CD4-positive, alpha-beta T cell (primary cell): ENCODE results near the gene CABLES2. TPM values are rescaled to one million over a fixed set of nuclear protein-coding genes. Genes with fewer than 3 reads are reported as not detected.

Experiments used
- ATAC-seq: fragments of 200-7000 bp; cut with Tn5 transposase; one replicate; pipeline ENCODE4 v1.10.0; 2022; ENCODE audit warnings: mild to moderate bottlenecking; ENCODE audit not compliant: poor library complexity
- CTCF ChIA-PET: fragments of 350-600 bp; sonication (Branson Sonifier 250); formaldehyde crosslinking; loops from one replicate; lab custom pipeline; 2021; ENCODE audit warnings: antibody characterized with exemption, inconsistent platforms; lab: Charles Lee
- POLR2A ChIA-PET: fragments of 350-600 bp; sonication (Branson Sonifier 250); formaldehyde crosslinking; loops from one replicate; lab custom pipeline; 2021; ENCODE audit warnings: antibody characterized with exemption, inconsistent platforms; lab: Charles Lee
- DNase-seq, 14 experiments: peaks; one replicate each; pipeline ENCODE4 v3.0.0-alpha.2; 2013 to 2020; ENCODE audit warnings: mixed read lengths in 2 of 14
- H3K27ac ChIP-seq, 2 donors: one replicate each; pipeline versions ENCODE4 v1.5.1 to v1.7.0; 2013; ENCODE audit warnings: low read length in 2 of 2, low read depth in 1 of 2, mild to moderate bottlenecking in 1 of 2
- H3K27me3 ChIP-seq, 2 experiments: 1 replicate in 1 of 2; 2 replicates in 1 of 2; pipeline versions ENCODE4 v1.6.1 to v1.7.0; 2013; ENCODE audit warnings: low read length in 2 of 2, control low read depth in 1 of 2, mild to moderate bottlenecking in 1 of 2, moderate library complexity in 1 of 2; ENCODE audit not compliant: insufficient read depth in 2 of 2, control insufficient read depth in 1 of 2
- H3K36me3 ChIP-seq: one replicate; pipeline ENCODE4 v1.6.1; 2013; ENCODE audit warnings: low read length, control low read depth; ENCODE audit not compliant: insufficient read depth
- H3K4me1 ChIP-seq: one replicate; pipeline ENCODE4 v1.6.1; 2013; ENCODE audit warnings: low read length, control low read depth; ENCODE audit not compliant: insufficient read depth
- H3K4me3 ChIP-seq: one replicate; pipeline ENCODE4 v1.5.1; 2013; ENCODE audit warnings: mild to moderate bottlenecking, low read length, moderate library complexity
- H3K9me3 ChIP-seq, 2 experiments: 1 replicate in 1 of 2; 2 replicates in 1 of 2; pipeline versions ENCODE4 v1.6.1 to v1.7.0; 2013; ENCODE audit warnings: low read length in 2 of 2, mild to moderate bottlenecking in 2 of 2, control low read depth in 1 of 2, moderate library complexity in 1 of 2; ENCODE audit not compliant: control insufficient read depth in 1 of 2, insufficient read depth in 1 of 2
- H3K27ac Mint-ChIP-seq: one replicate; pipeline ENCODE4 v1.8.0; 2020; ENCODE audit warnings: mixed read lengths
- H3K27me3 Mint-ChIP-seq: one replicate; pipeline ENCODE4 v1.8.0; 2021; ENCODE audit warnings: mixed read lengths
- H3K36me3 Mint-ChIP-seq: one replicate; pipeline ENCODE4 v1.8.0; 2021; ENCODE audit warnings: low read depth, mixed read lengths
- H3K4me1 Mint-ChIP-seq: one replicate; pipeline ENCODE4 v1.8.0; 2021; ENCODE audit warnings: low read depth, mixed read lengths
- H3K4me3 Mint-ChIP-seq: one replicate; pipeline ENCODE4 v1.8.0; 2020; ENCODE audit warnings: mild to moderate bottlenecking, mixed read lengths
- H3K9me3 Mint-ChIP-seq: one replicate; pipeline ENCODE4 v1.8.0; 2020; ENCODE audit warnings: mixed read lengths
- CTCF ChIP-seq: fragments of 200-600 bp; IDR thresholded peaks from one replicate; pipeline ENCODE4 v1.8.0; 2022; ENCODE audit warnings: antibody characterized with exemption, mild to moderate bottlenecking
- intact Hi-C, 2 experiments: fragments of 100-400 bp; cut with DNase I in 1 of 2; cut with micrococcal nuclease in 1 of 2; formaldehyde crosslinking; loops; one replicate each; pipeline versions ENCODE4 v1.15.1 to v1.9.0; 2023 to 2025; cut with DNase I, micrococcal nuclease
- total RNA-seq, 174 experiments: library from RNA in 2 of 174; stranded (reverse) in 2 of 174; gene quantifications; one replicate each; pipeline ENCODE4 v1.2.3 and lab custom pipeline; 2021 to 2026

Gene CABLES2
- total RNA-seq, 2 experiments from 2014 or later = 4.4 TPM

- POLR2A ChIA-PET = no interaction called here
- ATAC-seq (no peak), DNase-seq (no peak)
- H3K36me3 ChIP-seq = no peaks in the 10 kb centered on the region
- Mint-ChIP-seq H3K9me3 (no peaks in the 10 kb centered on the region), H3K36me3 (no peaks in the 10 kb centered on the region), H3K4me1 (no peaks in the 10 kb centered on the region), H3K27me3 (no peaks in the 10 kb centered on the region), H3K27ac (no peak overlapping the region), H3K4me3 (no peak overlapping the region)
- TF ChIP-seq CTCF = no peak
- H3K4me1 ChIP-seq = no peaks in the 10 kb centered on the region
- intact Hi-C loops = no loop called here
- H3K9me3 ChIP-seq = peaks cover 0 to 7% of the 10 kb centered on the region in 2 experiments
- no peak overlapping the region for H3K27ac ChIP-seq
- H3K27me3 ChIP-seq = peaks cover 0 to 4% of the 10 kb centered on the region in 2 experiments
- no peak overlapping the region for H3K4me3 ChIP-seq
- CTCF ChIA-PET = interaction anchor here (0.8 kb wide), 1 partner anchor 26 kb away, joined by 3 read pairs; no protein-coding TSS in a partner anchor
Observed at GRCh38 chr20:62416651-62417637, 9.9 kb upstream of the CABLES2 start.

- H3K27me3 Mint-ChIP-seq = no peaks in the 10 kb centered on the region
- no peak overlapping the region for H3K27ac ChIP-seq
- CTCF ChIA-PET = no interaction called here
- no peak for TF ChIP-seq CTCF
- no peak overlapping the region for H3K4me3 ChIP-seq
- H3K36me3 ChIP-seq = no peaks in the 10 kb centered on the region
- H3K36me3 Mint-ChIP-seq = no peaks in the 10 kb centered on the region
- no peak overlapping the region for H3K27ac Mint-ChIP-seq
- ATAC-seq (no peak), DNase-seq (no peak)
- no peaks in the 10 kb centered on the region for H3K9me3 Mint-ChIP-seq
- H3K4me1 Mint-ChIP-seq = no peaks in the 10 kb centered on the region
- H3K4me1 ChIP-seq = peaks cover 1% of the 10 kb centered on the region
- no peaks in the 10 kb centered on the region for H3K9me3 ChIP-seq
- peaks cover 0 to 4% of the 10 kb centered on the region in 2 experiments for H3K27me3 ChIP-seq
- H3K4me3 Mint-ChIP-seq = no peak overlapping the region
- POLR2A ChIA-PET = no interaction called here
- intact Hi-C loops = no loop called here
Observed at GRCh38 chr20:62415354-62416111, 8.4 kb upstream of the CABLES2 start.

- TF ChIP-seq CTCF = no peak
- Mint-ChIP-seq H3K27ac (no peak overlapping the region), H3K36me3 (no peaks in the 10 kb centered on the region), H3K4me1 (peaks cover 4% of the 10 kb centered on the region), H3K27me3 (no peaks in the 10 kb centered on the region), H3K9me3 (no peaks in the 10 kb centered on the region), H3K4me3 (no peak overlapping the region)
- Histone ChIP-seq H3K27ac (no peak overlapping the region), H3K9me3 (no peaks in the 10 kb centered on the region), H3K4me1 (peaks cover 13% of the 10 kb centered on the region), H3K4me3 (no peak overlapping the region), H3K36me3 (no peaks in the 10 kb centered on the region), H3K27me3 (peaks cover 0 to 4% of the 10 kb centered on the region in 2 experiments)
- no peak for DNase-seq
- ATAC-seq = no peak
- ChIA-PET CTCF (no interaction called here), POLR2A (no interaction called here)
- intact Hi-C loops = no loop called here
Observed at GRCh38 chr20:62413896-62414481, 6.9 kb upstream of the CABLES2 start.
